Adrenal gland (tissue), 12 donors: Measurements from ENCODE around the gene GPD1. TPM values are rescaled to one million over a fixed set of nuclear protein-coding genes. Genes with fewer than 3 reads are reported as not detected.

Experiments used
- DNase-seq, 7 donors: peaks; one replicate each; pipeline ENCODE4 v3.0.0-alpha.2; 2019 to 2020
- H3K27ac ChIP-seq, 5 donors: fragments of 200-600 bp; sonication (generic) in 4 of 5; 1 replicate in 3 of 5; 2 replicates in 2 of 5; pipeline versions ENCODE4 v1.5.1 to v1.8.0; 2016 to 2020; ENCODE audit warnings: mild to moderate bottlenecking in 1 of 5
- H3K27me3 ChIP-seq: fragments of 200-600 bp; 2 replicates; pipeline ENCODE4 v1.8.0; 2021
- H3K36me3 ChIP-seq, 2 donors: fragments of 200-600 bp; replicated peaks in 1 of 2; 1 replicate in 1 of 2; 2 replicates in 1 of 2; pipeline versions ENCODE4 v1.5.1 to v1.8.0; 2018 to 2022
- H3K4me1 ChIP-seq, 2 donors: fragments of 200-600 bp; replicated peaks in 1 of 2; 1 replicate in 1 of 2; 2 replicates in 1 of 2; pipeline versions ENCODE4 v1.5.1 to v1.8.0; 2018 to 2021
- H3K4me3 ChIP-seq, 4 donors: fragments of 200-600 bp; sonication (generic) in 3 of 4; one replicate each; pipeline ENCODE4 v1.5.1; 2016 to 2018
- H3K9me3 ChIP-seq, 3 donors: fragments of 200-600 bp; sonication (generic) in 1 of 3; replicated peaks in 1 of 3; 1 replicate in 2 of 3; 2 replicates in 1 of 3; pipeline versions ENCODE4 v1.5.1 to v1.8.0; 2016 to 2021
- POLR2A ChIP-seq, 2 donors: fragments of 450-650 bp; IDR thresholded peaks; one replicate each; pipeline ENCODE4 v1.6.1; 2017; ENCODE audit warnings: antibody characterized with exemption in 2 of 2, mild to moderate bottlenecking in 2 of 2, moderate library complexity in 1 of 2
- WGBS, 4 donors: extraction: QIAGEN DNeasy Blood & Tissue Kit in 2 of 4; methylation state at CpG; one replicate each; pipeline versions ENCODE4 v1.1.5 to v1.1.7; 2013 to 2017; 5-methylcytosine and 5-hydroxymethylcytosine counted together
- intact Hi-C, 2 donors: fragments of 100-400 bp; cut with DNase I; formaldehyde crosslinking; loops; one replicate each; pipeline versions ENCODE4 v1.14.1 to v1.15.0; 2022 to 2023
- polyA plus RNA-seq, 3 donors: library from polyadenylated mRNA; stranded (reverse); fragments of 200-250 nt in 2 of 3; fragments of 350-450 nt in 1 of 3; fragmentation: Illumina TruSeq in 1 of 3; extraction: RNeasy Lipid Tissue Mini Kit (QIAGEN cat#74804) in 1 of 3; gene quantifications; one replicate each; pipeline ENCODE4 v1.2.3, GENCODE V29; 2013 to 2014
- total RNA-seq, 9 donors: library from RNA; depleted of rRNA in 4 of 9; stranded (reverse); fragments of >200 nt in 4 of 9; fragments of 120-200 nt in 1 of 9; fragmentation: NEBNext Ultra II Directional in 1 of 9; extraction: Animal tissue kit (Norgen Biotek cat#: 25700) in 1 of 9; gene quantifications; one replicate each; pipeline versions ENCODE4 v1.1.0 to v1.2.4, GENCODE V29; 2013 to 2023
- TF ChIP-seq, protein P1 (sequence below), 6 experiments: fragments of 450-650 bp in 4 of 6; fragments of 200-600 bp in 2 of 6; sonication (generic) in 1 of 6; IDR thresholded peaks; 1 replicate in 5 of 6; 2 replicates in 1 of 6; pipeline versions ENCODE4 v1.5.1 to v1.8.0; 2016 to 2021; ENCODE audit warnings: antibody characterized with exemption in 6 of 6, mild to moderate bottlenecking in 2 of 6, moderate library complexity in 1 of 6
- donor health status: healthy with polysubstance abuse.
- donor health status: Bipolar disorder and iron deficiency.
- donor health status: DM: yes; HTN: yes; CAD: no.
- donor health status: DM: no; HTN: no; CAD: no.
- donor health status: DM: no; HTN: no; CAD: no.
- donor health status: DM: yes; HTN: yes; CAD: no.

GPD1 gene
- total and polyA plus RNA-seq, 12 donors, result 0.43 to 36.9 (median 2.6) TPM

DNA sequence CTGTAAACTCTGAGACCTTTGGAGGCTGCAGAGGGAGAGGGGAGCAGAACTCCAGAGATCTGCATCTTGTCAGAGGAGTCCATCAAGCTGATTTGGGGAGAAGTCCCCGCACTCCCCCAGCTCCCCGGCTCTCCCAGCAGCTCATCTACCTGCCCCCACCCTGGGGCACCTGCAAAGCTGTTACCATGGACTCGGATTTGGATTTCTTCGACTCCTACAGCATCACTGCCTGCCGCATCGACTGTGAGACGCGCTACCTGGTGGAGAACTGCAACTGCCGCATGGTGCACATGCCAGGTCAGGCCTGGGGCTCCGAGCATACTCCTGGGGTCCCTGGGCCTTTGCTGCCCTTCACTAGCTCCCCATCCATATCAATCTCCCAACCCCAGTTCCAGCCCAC is 25.5 kb upstream of the GPD1 start:
- no peaks in the 10 kb centered on the region for H3K36me3 ChIP-seq
- peaks cover 0 to 4% of the 10 kb centered on the region in 2 donors for H3K4me1 ChIP-seq
- H3K4me3 ChIP-seq, result no peak overlapping the region
- intact Hi-C loops, result loop anchor here in 1 of 2 donors (5.0 kb wide), 1 partner anchor 99 kb away; no protein-coding TSS in a partner anchor
- DNase-seq, result no peak
- 88 to 99% (median 92%) methylated on average over 8 to 10 of the region's 10 CpGs for WGBS, 4 donors
- no peaks in the 10 kb centered on the region for H3K9me3 ChIP-seq
- H3K27ac ChIP-seq, result no peak overlapping the region
- no peak for TF ChIP-seq POLR2A (IDR thresholded peaks at IDR 0.05)
- TF ChIP-seq, protein P1, sequence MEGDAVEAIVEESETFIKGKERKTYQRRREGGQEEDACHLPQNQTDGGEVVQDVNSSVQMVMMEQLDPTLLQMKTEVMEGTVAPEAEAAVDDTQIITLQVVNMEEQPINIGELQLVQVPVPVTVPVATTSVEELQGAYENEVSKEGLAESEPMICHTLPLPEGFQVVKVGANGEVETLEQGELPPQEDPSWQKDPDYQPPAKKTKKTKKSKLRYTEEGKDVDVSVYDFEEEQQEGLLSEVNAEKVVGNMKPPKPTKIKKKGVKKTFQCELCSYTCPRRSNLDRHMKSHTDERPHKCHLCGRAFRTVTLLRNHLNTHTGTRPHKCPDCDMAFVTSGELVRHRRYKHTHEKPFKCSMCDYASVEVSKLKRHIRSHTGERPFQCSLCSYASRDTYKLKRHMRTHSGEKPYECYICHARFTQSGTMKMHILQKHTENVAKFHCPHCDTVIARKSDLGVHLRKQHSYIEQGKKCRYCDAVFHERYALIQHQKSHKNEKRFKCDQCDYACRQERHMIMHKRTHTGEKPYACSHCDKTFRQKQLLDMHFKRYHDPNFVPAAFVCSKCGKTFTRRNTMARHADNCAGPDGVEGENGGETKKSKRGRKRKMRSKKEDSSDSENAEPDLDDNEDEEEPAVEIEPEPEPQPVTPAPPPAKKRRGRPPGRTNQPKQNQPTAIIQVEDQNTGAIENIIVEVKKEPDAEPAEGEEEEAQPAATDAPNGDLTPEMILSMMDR (IDR thresholded peaks at IDR 0.05), result no peak
- no peaks in the 10 kb centered on the region for H3K27me3 ChIP-seq

DNA sequence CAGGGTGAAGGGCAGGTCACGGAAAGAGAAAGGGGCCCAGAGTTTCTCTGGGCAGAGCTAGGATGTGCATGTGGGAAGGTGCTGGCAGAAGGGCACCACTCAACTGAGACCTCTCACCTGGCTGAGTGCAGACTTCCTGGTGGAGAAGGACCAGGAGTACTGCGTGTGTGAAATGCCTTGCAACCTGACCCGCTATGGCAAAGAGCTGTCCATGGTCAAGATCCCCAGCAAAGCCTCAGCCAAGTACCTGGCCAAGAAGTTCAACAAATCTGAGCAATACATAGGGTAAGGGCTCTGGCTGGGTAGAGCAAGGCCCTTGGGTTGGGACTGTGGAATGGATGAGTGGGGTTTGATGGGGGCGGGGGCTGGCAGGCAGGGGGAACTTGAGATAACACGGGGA is 24.0 kb upstream of the GPD1 start:
- H3K4me1 ChIP-seq, result peaks cover 0 to 8% of the 10 kb centered on the region in 2 donors
- no peak for DNase-seq
- no peaks in the 10 kb centered on the region for H3K9me3 ChIP-seq
- H3K27ac ChIP-seq, result no peak overlapping the region
- H3K36me3 ChIP-seq, result no peaks in the 10 kb centered on the region
- WGBS, 4 donors, result 83 to 92% (median 87%) methylated on average over 5 of the region's 5 CpGs
- no peak overlapping the region for H3K4me3 ChIP-seq
- TF ChIP-seq, protein P1 (IDR thresholded peaks at IDR 0.05), result no peak
- no peak for TF ChIP-seq POLR2A (IDR thresholded peaks at IDR 0.05)
- intact Hi-C loops, result loop anchor here in 1 of 2 donors (5.0 kb wide), 1 partner anchor 98 kb away; no protein-coding TSS in a partner anchor
- H3K27me3 ChIP-seq, result no peaks in the 10 kb centered on the region

DNA sequence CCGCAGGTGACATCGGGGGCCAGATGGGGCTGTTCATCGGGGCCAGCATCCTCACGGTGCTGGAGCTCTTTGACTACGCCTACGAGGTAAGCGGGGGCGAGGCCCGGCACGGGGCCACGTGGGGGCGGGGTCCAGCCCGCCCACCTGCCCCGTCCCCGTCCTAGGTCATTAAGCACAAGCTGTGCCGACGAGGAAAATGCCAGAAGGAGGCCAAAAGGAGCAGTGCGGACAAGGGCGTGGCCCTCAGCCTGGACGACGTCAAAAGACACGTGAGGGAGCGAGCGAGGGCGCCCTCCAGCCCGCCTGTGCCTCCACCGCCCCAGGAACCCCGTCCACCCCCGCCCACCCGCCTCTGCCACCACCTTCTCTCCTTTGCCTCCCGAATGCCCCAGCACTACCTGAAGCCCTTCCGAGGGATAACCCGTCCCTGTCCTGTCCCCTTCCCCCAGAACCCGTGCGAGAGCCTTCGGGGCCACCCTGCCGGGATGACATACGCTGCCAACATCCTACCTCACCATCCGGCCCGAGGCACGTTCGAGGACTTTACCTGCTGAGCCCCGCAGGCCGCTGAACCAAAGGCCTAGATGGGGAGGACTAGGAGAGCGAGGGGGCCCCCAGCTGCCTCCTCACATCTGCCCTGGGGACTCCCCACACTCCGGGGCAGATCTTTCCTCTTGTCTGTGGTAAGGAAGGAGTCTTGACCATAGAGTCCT is 22.6 kb upstream of the GPD1 start:
- Histone ChIP-seq H3K27ac (no peak overlapping the region), H3K36me3 (no peaks in the 10 kb centered on the region), H3K4me1 (peaks cover 5 to 10% of the 10 kb centered on the region in 2 donors), H3K27me3 (no peaks in the 10 kb centered on the region), H3K9me3 (no peaks in the 10 kb centered on the region), H3K4me3 (no peak overlapping the region)
- DNase-seq, result no peak
- WGBS, 4 donors, result 42 to 71% (median 58%) methylated on average over 12 to 46 of the region's 46 CpGs
- intact Hi-C loops, result no loop called here
- TF ChIP-seq, protein P1 (IDR thresholded peaks at IDR 0.05), result no peak
- TF ChIP-seq POLR2A (IDR thresholded peaks at IDR 0.05), result no peak

DNA sequence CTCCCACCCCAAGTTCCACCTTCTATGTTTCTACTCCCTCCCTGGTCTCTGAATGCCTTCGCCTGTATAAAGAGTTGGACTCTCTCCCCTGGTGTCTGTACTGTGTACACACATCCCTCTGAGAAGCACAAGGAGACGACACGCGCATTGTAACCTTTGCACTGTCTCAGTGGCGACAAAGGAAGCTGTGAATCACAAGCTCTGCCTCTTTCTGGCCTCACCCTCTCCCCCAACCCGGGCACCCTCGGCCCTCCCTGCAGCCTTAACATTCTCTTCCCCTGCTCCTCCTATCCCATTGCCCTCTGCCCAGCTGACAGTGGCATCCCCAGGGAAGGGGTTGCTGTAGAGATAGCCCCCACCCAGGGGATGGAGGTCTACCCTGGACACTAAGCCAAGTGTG is 21.2 kb upstream of the GPD1 start:
- Histone ChIP-seq H3K9me3 (no peaks in the 10 kb centered on the region), H3K4me1 (peaks cover 8 to 14% of the 10 kb centered on the region in 2 donors), H3K4me3 (no peak overlapping the region), H3K27me3 (no peaks in the 10 kb centered on the region), H3K27ac (no peak overlapping the region), H3K36me3 (peaks cover 0 to 10% of the 10 kb centered on the region in 2 donors)
- TF ChIP-seq POLR2A (IDR thresholded peaks at IDR 0.05), result no peak
- TF ChIP-seq, protein P1 (IDR thresholded peaks at IDR 0.05), result no peak
- 66 to 77% (median 73%) methylated on average over 7 of the region's 7 CpGs for WGBS, 4 donors
- DNase-seq, result no peak
- intact Hi-C loops, result no loop called here
